GM19397 (cell line): Measurements from ENCODE around the gene ARL3.
"Not testable (repeated sequence)": the region's sequence is repeated elsewhere in the genome, so short reads cannot be mapped to it uniquely, and the experiment has no call there.

Experiments used
- ATAC-seq: cut with Tn5 transposase; IDR thresholded peaks from one replicate; pipeline ENCODE4 v1.9.1; 2021; ENCODE audit warnings: mild to moderate bottlenecking, moderate library complexity; ENCODE audit not compliant: unreplicated experiment

The ARL3 gene

DNA sequence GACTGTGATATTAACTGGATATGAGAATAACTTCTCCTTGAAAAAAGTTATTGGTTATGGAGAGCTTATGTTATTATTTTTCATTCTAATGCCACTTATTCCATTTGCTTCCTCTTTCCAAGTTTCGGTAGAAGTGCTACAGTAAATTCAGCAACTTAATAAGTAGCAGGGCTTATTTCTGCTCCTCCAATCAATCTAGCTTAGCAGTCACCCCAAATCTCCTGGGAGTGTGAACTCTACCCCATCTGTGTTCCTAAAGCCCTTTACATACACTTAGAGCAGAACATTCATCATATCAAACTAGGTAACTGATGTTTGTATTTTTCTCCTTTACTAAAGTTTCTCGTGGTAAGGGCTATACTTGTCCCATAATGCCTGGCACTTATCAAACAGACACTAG is 8.7 kb downstream of the ARL3 start:
- no peak for ATAC-seq

DNA sequence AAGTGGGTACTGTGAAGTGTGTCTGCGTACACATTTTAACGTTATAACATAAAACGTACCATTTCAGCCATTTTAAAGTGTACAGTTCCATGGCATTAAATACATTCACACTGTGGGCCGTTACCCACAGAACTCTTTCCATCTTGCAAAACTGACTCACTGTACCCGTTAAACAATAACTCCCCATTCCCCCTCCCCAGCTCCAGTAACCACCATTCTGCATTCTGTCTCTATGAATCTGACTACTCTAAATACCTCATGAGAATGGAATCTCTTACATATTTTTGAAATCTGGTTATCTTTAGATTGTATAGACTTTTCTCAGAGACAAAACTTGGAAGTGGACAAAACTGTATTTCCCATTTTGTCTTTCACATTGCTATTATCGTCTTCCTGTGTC is 9.3 kb downstream of the ARL3 start:
- no peak for ATAC-seq

- ATAC-seq: no peak
Observed at GRCh38 chr10:102702742-102703141, 11.5 kb downstream of the ARL3 start.

GRCh38 chr10:102701796-102702195 is 12.4 kb downstream of the ARL3 start:
- no peak for ATAC-seq

GRCh38 chr10:102701272-102701671 is 12.9 kb downstream of the ARL3 start:
- no peak for ATAC-seq

- no peak for ATAC-seq
Observed at GRCh38 chr10:102698894-102699293, 15.3 kb downstream of the ARL3 start.

GRCh38 chr10:102696736-102697135 is 17.5 kb downstream of the ARL3 start:
- no peak for ATAC-seq

- not testable (repeated sequence) for ATAC-seq
Observed at GRCh38 chr10:102695401-102695800, 18.8 kb downstream of the ARL3 start.

DNA sequence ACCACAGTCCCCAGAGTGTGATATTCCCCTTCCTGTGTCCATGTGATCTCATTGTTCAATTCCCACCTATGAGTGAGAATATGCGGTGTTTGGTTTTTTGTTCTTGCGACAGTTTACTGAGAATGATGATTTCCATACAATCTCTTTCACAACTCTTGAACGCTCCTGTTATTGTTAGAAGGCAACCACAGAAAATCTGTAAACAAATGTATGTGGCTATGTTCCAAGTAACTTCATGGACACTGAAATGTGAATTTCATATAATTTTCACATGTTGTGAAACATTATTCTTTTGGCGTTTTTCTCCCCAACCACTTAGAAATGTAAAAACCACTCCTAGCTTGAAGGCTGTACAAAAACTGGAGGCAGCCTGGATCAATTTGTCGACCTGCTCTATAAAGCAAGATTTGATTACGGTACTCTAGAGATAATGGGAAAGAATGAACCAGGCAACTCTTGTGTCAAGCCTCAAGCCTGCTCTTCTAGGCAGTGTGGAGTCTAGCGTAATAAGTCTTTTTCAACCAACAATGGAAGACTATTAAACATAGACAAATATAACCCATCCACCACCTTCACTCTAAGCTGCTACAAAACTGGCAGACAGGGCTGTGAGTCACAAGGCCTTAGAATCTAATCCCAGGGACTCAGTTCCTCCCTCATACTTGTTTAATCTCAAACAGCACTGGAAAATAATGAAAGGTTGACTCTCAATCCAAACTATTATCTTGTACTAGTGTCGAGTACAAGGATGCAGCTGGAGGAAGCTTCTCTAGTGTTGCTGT is 22.7 kb downstream of the ARL3 start:
- ATAC-seq: no peak

GRCh38 chr10:102683736-102684135 is 30.5 kb downstream of the ARL3 start:
- no peak for ATAC-seq

GRCh38 chr10:102682981-102683380 is 31.2 kb downstream of the ARL3 start:
- no peak for ATAC-seq

- ATAC-seq: no peak
Observed at GRCh38 chr10:102682416-102682815, 31.8 kb downstream of the ARL3 start.

DNA sequence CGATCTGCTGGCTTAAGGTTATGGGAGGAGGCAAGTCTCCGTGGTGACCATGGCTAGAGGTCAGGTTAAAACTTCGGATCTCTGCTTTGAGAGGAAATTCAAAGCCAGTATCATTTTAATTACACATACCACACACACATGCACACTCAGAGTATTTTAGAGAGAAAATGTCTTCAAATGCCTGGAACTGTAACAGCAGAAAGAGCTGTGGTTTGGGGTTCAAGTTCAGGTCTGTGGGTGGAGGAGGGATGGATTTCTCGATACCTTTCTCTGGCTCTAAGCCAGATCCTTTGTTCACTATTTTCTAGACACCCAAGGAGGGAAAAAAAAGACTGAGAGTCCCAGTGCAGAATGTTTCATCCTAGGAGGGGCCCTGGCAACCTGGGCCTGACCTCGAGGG is 32.5 kb downstream of the ARL3 start:
- ATAC-seq: no peak

GRCh38 chr10:102679596-102679995 is 34.6 kb downstream of the ARL3 start:
- no peak for ATAC-seq

- no peak for ATAC-seq
Observed at GRCh38 chr10:102678842-102679289, 35.3 kb downstream of the ARL3 start.

GRCh38 chr10:102678068-102678400 is 36.2 kb downstream of the ARL3 start:
- ATAC-seq: no peak

- no peak for ATAC-seq
Observed at GRCh38 chr10:102677331-102678067, 36.7 kb downstream of the ARL3 start.

GRCh38 chr10:102676534-102677315 is 37.5 kb downstream of the ARL3 start:
- ATAC-seq: no peak

DNA sequence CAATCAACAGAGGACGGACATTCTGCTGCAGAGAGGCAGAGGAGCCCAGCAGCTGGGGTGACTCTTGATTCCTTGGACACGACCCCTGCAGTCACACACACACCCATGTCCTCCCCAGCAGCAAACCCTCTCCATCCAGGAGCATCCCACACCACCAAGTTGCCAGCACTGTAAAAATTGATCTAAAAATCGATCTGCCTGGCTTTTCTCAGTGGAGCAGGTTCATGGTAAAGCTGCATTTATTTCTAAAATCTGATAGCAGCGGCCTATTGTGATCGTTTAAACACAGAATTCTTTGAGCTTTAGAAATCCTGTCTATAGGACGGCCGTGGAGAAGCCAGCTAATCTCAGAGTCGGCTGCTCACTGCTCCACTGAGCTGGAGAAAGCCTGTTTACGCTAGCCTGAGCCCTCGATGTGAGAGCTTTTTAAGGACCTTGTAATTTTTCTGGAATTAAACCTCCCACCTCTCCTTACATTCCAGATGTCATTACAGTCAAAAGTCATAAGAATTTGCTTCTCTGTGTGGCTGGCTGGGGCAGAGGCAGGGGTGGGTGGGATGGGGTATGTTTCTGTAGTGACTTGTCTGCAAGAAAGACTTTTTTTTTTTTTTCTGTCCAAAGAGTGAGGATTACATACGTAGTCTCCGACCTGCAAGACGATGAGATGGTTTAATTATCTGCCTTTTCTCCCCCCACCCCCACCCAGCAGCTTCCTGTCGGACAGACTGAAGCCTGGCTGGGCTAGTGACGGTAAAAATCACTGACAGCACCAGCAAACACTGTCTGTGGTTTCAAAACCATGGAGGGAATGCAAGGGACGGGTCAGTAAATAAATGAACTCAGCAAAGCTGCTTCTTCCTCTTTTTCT is 38.3 kb downstream of the ARL3 start:
- ATAC-seq: no peak

DNA sequence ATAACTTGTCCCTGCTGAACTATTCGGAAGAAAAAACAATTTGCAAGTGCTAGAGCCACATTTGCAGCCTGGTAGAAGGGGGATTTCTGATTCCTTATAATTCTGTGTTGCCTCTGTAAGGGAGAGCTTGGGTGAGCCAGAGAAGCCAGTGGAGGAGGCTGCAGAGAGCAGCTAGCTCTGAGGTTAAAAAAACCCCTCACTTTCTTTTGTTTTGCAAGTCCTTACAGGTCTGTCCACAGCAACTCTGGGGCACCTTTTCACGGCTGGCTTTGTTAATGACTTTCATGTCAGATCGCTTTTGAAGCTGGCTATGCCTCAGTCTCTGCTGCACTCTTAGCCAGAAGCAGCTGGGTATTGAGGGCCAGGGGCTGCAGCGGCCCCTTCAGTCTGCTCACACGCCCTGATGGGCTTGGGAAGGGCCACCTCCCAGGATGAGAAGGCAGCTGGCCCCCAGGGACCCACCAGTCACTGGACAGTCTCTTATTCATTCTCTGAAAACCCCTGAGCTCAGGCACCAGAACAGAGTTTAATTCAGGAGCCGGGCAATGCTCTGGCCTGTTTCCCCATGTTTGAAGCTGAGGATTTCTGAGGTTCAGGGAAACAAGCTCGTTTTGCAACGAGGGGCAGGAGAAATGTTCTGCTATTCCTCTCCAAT is 39.1 kb downstream of the ARL3 start:
- no peak for ATAC-seq
